ENCODE measurements around the gene FOXR1. TPM values are rescaled to one million over a fixed set of nuclear protein-coding genes. Genes with fewer than 3 reads are reported as not detected.

The FOXR1 gene
- total and polyA plus RNA-seq, 2 of the 8 experiments (the other 6 are each of a cell fraction or from before 2014, with no cell fraction given): not detected

DNA sequence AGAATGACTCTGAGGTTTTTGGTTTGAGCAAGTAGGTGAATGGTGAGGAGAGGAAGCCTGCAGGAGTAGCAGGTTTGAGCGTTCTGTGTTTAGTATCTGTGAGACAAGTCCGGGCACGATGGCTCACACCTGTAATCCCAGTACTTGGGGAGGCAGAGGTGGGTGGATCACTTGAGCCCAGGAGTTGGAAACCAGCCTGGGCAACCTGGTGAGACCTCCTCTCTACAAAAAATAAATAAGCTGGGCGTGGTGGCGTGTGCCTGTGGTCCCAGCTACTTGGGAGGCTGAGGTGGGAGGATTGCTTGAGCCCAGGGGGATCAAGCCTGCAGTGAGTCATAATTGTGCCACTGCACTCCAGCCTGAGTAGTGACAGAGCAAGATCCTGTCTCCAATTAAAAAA is 16.7 kb downstream of the FOXR1 start:
- no peak overlapping the region for H3K14ac ChIP-seq (ENCODE audit: insufficient read length)
- no peak overlapping the region for H2AFZ ChIP-seq (ENCODE audit: low read length)
- no peak overlapping the region for H3K4me3 ChIP-seq (ENCODE audit: extremely low read depth in 1 of 4, insufficient read depth in 2 of 4, low read depth in 3 of 4, low read length in 4 of 4)
- FAIRE-seq (no peak), DNase-seq (ENCODE audit: low read depth in 1 of 2, low spot score in 2 of 2) (no peak)
- H3K27me3 ChIP-seq (replicated peaks in 1 of 4; ENCODE audit: control insufficient read depth in 3 of 4, extremely low read depth in 1 of 4, insufficient read depth in 3 of 4, low read length in 3 of 4): no peaks in the 10 kb centered on the region
- H3K4ac ChIP-seq (replicated peaks; ENCODE audit: insufficient read length, low read depth, low read length): no peak overlapping the region
- no peaks in the 10 kb centered on the region; a peak in 1 of 4 replicates for H3K9me3 ChIP-seq (ENCODE audit: insufficient read depth in 2 of 2, low read depth in 1 of 2, low read length in 1 of 2)
- no peak overlapping the region for H2BK120ac ChIP-seq (replicated peaks; ENCODE audit: low read depth, low read length)
- H3K4me2 ChIP-seq (ENCODE audit: insufficient read depth in 1 of 2, low read depth in 2 of 2, low read length in 2 of 2): no peak overlapping the region
- no peak overlapping the region for H2AK5ac ChIP-seq (ENCODE audit: low read depth, low read length)
- no peak overlapping the region for H2BK15ac ChIP-seq (ENCODE audit: low read length)
- H3K9ac ChIP-seq (replicated peaks in 1 of 4; ENCODE audit: extremely low read depth in 1 of 4, low read depth in 3 of 4, low read length in 3 of 4): no peak overlapping the region
- no peaks in the 10 kb centered on the region for H3K79me2 ChIP-seq (ENCODE audit: control insufficient read depth in 1 of 2, insufficient read depth in 2 of 2, low read length in 2 of 2)
- POLR2A ChIA-PET (ENCODE audit: partially characterized antibody): interaction anchor here (0.7 to 2.2 kb wide), 3 partner anchors 8 to 106 kb away, joined by 3 to 12 read pairs (median 3); no protein-coding TSS in a partner anchor
- H3K4me1 ChIP-seq (replicated peaks in 1 of 4; ENCODE audit: control insufficient read depth in 3 of 4, insufficient read depth in 4 of 4, low read length in 3 of 4): no peaks in the 10 kb centered on the region
- CTCF ChIA-PET (ENCODE audit: partially characterized antibody): no interaction called here
- H4K8ac ChIP-seq (ENCODE audit: extremely low read depth, insufficient read depth, low read length): no peak overlapping the region
- no peaks in the 10 kb centered on the region for H4K20me1 ChIP-seq (replicated peaks in 1 of 2; ENCODE audit: control insufficient read depth in 1 of 2, insufficient read depth in 2 of 2, low read length in 2 of 2)
- H4K5ac ChIP-seq (ENCODE audit: insufficient read length, low read depth, low read length): no peak overlapping the region
- no peak overlapping the region for H4K91ac ChIP-seq (replicated peaks; ENCODE audit: insufficient read length, low read length)
- H3K27ac ChIP-seq (ENCODE audit: low read depth, low read length): no peak overlapping the region
- H2BK12ac ChIP-seq (ENCODE audit: low read depth, low read length): no peak overlapping the region
- no peak overlapping the region for H2BK5ac ChIP-seq (ENCODE audit: low read depth, low read length)
- H3K18ac ChIP-seq (ENCODE audit: extremely low read depth, low read length): no peak overlapping the region
- no peak overlapping the region for H2BK20ac ChIP-seq (ENCODE audit: low read length)
- 65% methylated on average over 5 of the region's 5 CpGs; no CpG with 5 or more reads in 1 of the 2 experiments for WGBS, 2 experiments (ENCODE audit: extremely low coverage in 1 of 2, insufficient coverage in 1 of 2, insufficient read length in 1 of 2, insufficient replicate concordance in 2 of 2, low coverage in 1 of 2, low lambda C conversion rate in 2 of 2, missing lambda C conversion rate in 1 of 2)
- no peak overlapping the region for H3K23ac ChIP-seq (ENCODE audit: insufficient read length)
- no peaks in the 10 kb centered on the region for H3K23me2 ChIP-seq (ENCODE audit: low read depth, low read length)
- H3K79me1 ChIP-seq (ENCODE audit: low read depth, low read length): no peaks in the 10 kb centered on the region
- H3K56ac ChIP-seq (replicated peaks; ENCODE audit: insufficient read length, low read depth, low read length): no peak overlapping the region
- peaks cover 0 to 10% (median 0%) of the 10 kb centered on the region in 4 experiments; a peak in 2 of 8 replicates for H3K36me3 ChIP-seq (ENCODE audit: control insufficient read depth in 2 of 4, insufficient read depth in 4 of 4, low read length in 3 of 4)
- TF ChIP-seq RAD21 (IDR thresholded peaks at IDR 0.05 in 1 of 2, conservative IDR thresholded peaks at IDR 0.05 in 1 of 2; ENCODE audit: low read depth in 2 of 2, low read length in 2 of 2) (no peak), TEAD4 (IDR thresholded peaks at IDR 0.05; ENCODE audit: low read depth, low read length) (no peak), GTF2F1 (IDR thresholded peaks at IDR 0.05; ENCODE audit: borderline replicate concordance, low read depth, low read length) (no peak), TAF7 (optimal IDR thresholded peaks at IDR 0.05; ENCODE audit: borderline replicate concordance, low read depth, low read length) (no peak), EZH2 (IDR thresholded peaks at IDR 0.05; ENCODE audit: low read depth, low read length, severe bottlenecking) (no peak), ZNF274 (IDR thresholded peaks at IDR 0.05; ENCODE audit: borderline replicate concordance, extremely low read depth, low read length) (no peak), CHD1 (IDR thresholded peaks at IDR 0.05; ENCODE audit: low read depth, low read length) (no peak), BRCA1 (IDR thresholded peaks at IDR 0.05; ENCODE audit: low read depth, low read length) (no peak), YY1 (IDR thresholded peaks at IDR 0.05; ENCODE audit: low read depth, low read length) (no peak), JUN (IDR thresholded peaks at IDR 0.05; ENCODE audit: low read depth, low read length) (no peak), GABPA (IDR thresholded peaks at IDR 0.05; ENCODE audit: borderline replicate concordance, insufficient read depth, low read length) (no peak), POLR2A (IDR thresholded peaks at IDR 0.05; ENCODE audit: control extremely low read depth in 1 of 2, low read depth in 2 of 2, low read length in 2 of 2) (no peak), RXRA (IDR thresholded peaks at IDR 0.05; ENCODE audit: insufficient read depth, low read depth, low read length) (no peak), SIX5 (IDR thresholded peaks at IDR 0.05; ENCODE audit: low read depth, low read length) (no peak), SIN3A (conservative IDR thresholded peaks at IDR 0.05 in 1 of 2, IDR thresholded peaks at IDR 0.05 in 1 of 2; ENCODE audit: low read depth in 1 of 2, low read length in 2 of 2) (no peak)

All from H1 (cell line).